ENCODE measurements around the gene HTR3E. TPM values are rescaled to one million over a fixed set of nuclear protein-coding genes. Genes with fewer than 3 reads are reported as not detected.
"Not testable (repeated sequence)": the region's sequence is repeated elsewhere in the genome, so short reads cannot be mapped to it uniquely, and the experiment has no call there.

HTR3E gene
- polyA plus RNA-seq, 1 donor from 2014 or later = not detected

GRCh38 chr3:184148076-184148475 is 51.2 kb downstream of the HTR3E start:
- H3K9me3 ChIP-seq (ENCODE audit: low read length) = no peaks in the 10 kb centered on the region
- H3K4me2 ChIP-seq (ENCODE audit: low read length) = no peak overlapping the region
- TF ChIP-seq CTCF (IDR thresholded peaks at IDR 0.05; ENCODE audit: poor library complexity, severe bottlenecking) = no peak
- TF ChIP-seq POLR2AphosphoS5 (IDR thresholded peaks at IDR 0.05) = no peak
- no peak for TF ChIP-seq REST (IDR thresholded peaks at IDR 0.05; ENCODE audit: borderline replicate concordance)
- no peak for TF ChIP-seq SMC3 (conservative IDR thresholded peaks at IDR 0.05; ENCODE audit: poor library complexity)
- no peak for TF ChIP-seq EZH2 (IDR thresholded peaks at IDR 0.05; ENCODE audit: borderline replicate concordance, insufficient read depth, low read length, poor library complexity, severe bottlenecking)
- no peak for TF ChIP-seq EP300 (conservative IDR thresholded peaks at IDR 0.05; ENCODE audit: poor library complexity, severe bottlenecking)
- no peak for TF ChIP-seq MXI1 (conservative IDR thresholded peaks at IDR 0.05; ENCODE audit: poor library complexity, severe bottlenecking)
- TF ChIP-seq TAF1 (IDR thresholded peaks at IDR 0.05; ENCODE audit: low read depth) = no peak
- TF ChIP-seq RAD21 (conservative IDR thresholded peaks at IDR 0.05) = no peak
- H3K9ac ChIP-seq (ENCODE audit: low read length) = no peak overlapping the region
- H2AFZ ChIP-seq (ENCODE audit: low read depth, low read length) = no peak overlapping the region
- H3K27me3 ChIP-seq (ENCODE audit: insufficient read depth, low read depth, low read length) = no peaks in the 10 kb centered on the region
- H3F3A ChIP-seq (ENCODE audit: insufficient read depth, low read length, poor library complexity, severe bottlenecking) = no peaks in the 10 kb centered on the region
- H4K20me1 ChIP-seq (ENCODE audit: insufficient read depth) = no peaks in the 10 kb centered on the region
- H3K36me3 ChIP-seq (ENCODE audit: insufficient read depth, low read length) = no peaks in the 10 kb centered on the region
- H3K9me2 ChIP-seq (ENCODE audit: insufficient read depth, low read length) = no peaks in the 10 kb centered on the region
- no peak overlapping the region for H3K27ac ChIP-seq (ENCODE audit: low read length)
- H3K79me2 ChIP-seq (replicated peaks; ENCODE audit: insufficient read depth, low read length) = no peaks in the 10 kb centered on the region
- no peak overlapping the region for H3K4me3 ChIP-seq (ENCODE audit: low read length)

- H3K9me3 ChIP-seq (ENCODE audit: low read length) = no peaks in the 10 kb centered on the region
- no peak overlapping the region for H2AFZ ChIP-seq (ENCODE audit: low read depth, low read length)
- no peaks in the 10 kb centered on the region for H3K9me2 ChIP-seq (ENCODE audit: insufficient read depth, low read length)
- no peaks in the 10 kb centered on the region for H3F3A ChIP-seq (ENCODE audit: insufficient read depth, low read length, poor library complexity, severe bottlenecking)
- TF ChIP-seq EP300 (conservative IDR thresholded peaks at IDR 0.05; ENCODE audit: poor library complexity, severe bottlenecking) (no peak), REST (IDR thresholded peaks at IDR 0.05; ENCODE audit: borderline replicate concordance) (no peak), MXI1 (conservative IDR thresholded peaks at IDR 0.05; ENCODE audit: poor library complexity, severe bottlenecking) (no peak)
- peaks cover under 1% of the 10 kb centered on the region for H3K79me2 ChIP-seq (replicated peaks; ENCODE audit: insufficient read depth, low read length)
- no peak overlapping the region for H3K9ac ChIP-seq (ENCODE audit: low read length)
- H3K36me3 ChIP-seq (ENCODE audit: insufficient read depth, low read length) = no peaks in the 10 kb centered on the region
- H4K20me1 ChIP-seq (ENCODE audit: insufficient read depth) = no peaks in the 10 kb centered on the region
- H3K27ac ChIP-seq (ENCODE audit: low read length) = no peak overlapping the region
- H3K4me2 ChIP-seq (ENCODE audit: low read length) = no peak overlapping the region
- no peaks in the 10 kb centered on the region for H3K27me3 ChIP-seq (ENCODE audit: insufficient read depth, low read depth, low read length)
- no peak overlapping the region for H3K4me3 ChIP-seq (ENCODE audit: low read length)
Observed at GRCh38 chr3:184149123-184149522, 52.3 kb downstream of the HTR3E start.

GRCh38 chr3:184149770-184150169 is 52.9 kb downstream of the HTR3E start:
- not testable (repeated sequence) for H2AFZ ChIP-seq (ENCODE audit: low read depth, low read length); H3K9ac ChIP-seq (ENCODE audit: low read length); H3K4me3 ChIP-seq (ENCODE audit: low read length); H3K4me2 ChIP-seq (ENCODE audit: low read length); H3K27me3 ChIP-seq (ENCODE audit: insufficient read depth, low read depth, low read length); H3K27ac ChIP-seq (ENCODE audit: low read length); H4K20me1 ChIP-seq (ENCODE audit: insufficient read depth); H3K9me2 ChIP-seq (ENCODE audit: insufficient read depth, low read length); H3K79me2 ChIP-seq (replicated peaks; ENCODE audit: insufficient read depth, low read length); H3K9me3 ChIP-seq (ENCODE audit: low read length); H3F3A ChIP-seq (ENCODE audit: insufficient read depth, low read length, poor library complexity, severe bottlenecking); H3K36me3 ChIP-seq (ENCODE audit: insufficient read depth, low read length)

All from neural cell (in vitro differentiated cells).